ENCODE data around the gene HSD3B1. TPM values are rescaled to one million over a fixed set of nuclear protein-coding genes. Genes with fewer than 3 reads are reported as not detected.

Gene HSD3B1
- total RNA-seq, 4 donors from 2014 or later = not detected

DNA sequence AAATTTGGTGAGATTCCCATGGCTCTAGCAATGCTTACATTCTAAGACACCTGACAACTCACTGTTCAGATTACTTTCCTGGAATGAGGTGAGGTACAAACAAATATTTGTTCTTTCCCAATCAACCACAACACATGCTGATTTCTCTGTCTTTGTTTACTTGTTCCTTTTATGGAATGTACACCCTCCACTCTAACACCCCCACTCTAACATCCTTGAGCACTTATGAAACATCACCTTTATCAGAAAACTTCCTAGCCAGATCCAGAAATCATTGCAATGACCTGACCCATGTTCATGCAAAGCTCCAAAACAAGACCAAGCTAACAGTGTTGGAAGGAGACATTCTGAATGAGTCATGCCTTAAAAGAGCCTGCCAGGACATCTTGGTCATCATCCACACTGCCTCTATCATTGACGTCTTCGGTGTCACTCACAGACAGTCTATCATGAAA, 35.5 kb downstream of the HSD3B1 start:
- H3K36me3 ChIP-seq = no peaks in the 10 kb centered on the region
- no peak for DNase-seq
- no peaks in the 10 kb centered on the region for H3K27me3 ChIP-seq
- no peaks in the 10 kb centered on the region for H3K9me3 ChIP-seq
- no peak overlapping the region for H3K27ac ChIP-seq
- intact Hi-C loops (cut with DNase I; ENCODE audit: low total_unique reads) = no loop called here
- no peak for TF ChIP-seq POLR2A (IDR thresholded peaks at IDR 0.05)
- no peak for TF ChIP-seq CTCF (IDR thresholded peaks at IDR 0.05)
- no peak overlapping the region for H3K4me3 ChIP-seq
- H3K4me1 ChIP-seq = no peaks in the 10 kb centered on the region

- no peak overlapping the region for H3K4me3 ChIP-seq
- no peaks in the 10 kb centered on the region for H3K9me3 ChIP-seq
- no peaks in the 10 kb centered on the region for H3K36me3 ChIP-seq
- no peak for DNase-seq
- intact Hi-C loops (cut with DNase I; ENCODE audit: low total_unique reads) = no loop called here
- H3K4me1 ChIP-seq = no peaks in the 10 kb centered on the region
- H3K27ac ChIP-seq = no peak overlapping the region
- no peaks in the 10 kb centered on the region for H3K27me3 ChIP-seq
- no peak for TF ChIP-seq CTCF (IDR thresholded peaks at IDR 0.05)
- no peak for TF ChIP-seq POLR2A (IDR thresholded peaks at IDR 0.05)
Observed at GRCh38 chr1:119544165-119544762, 37.3 kb downstream of the HSD3B1 start.

GRCh38 chr1:119546641-119547040, 39.6 kb downstream of the HSD3B1 start:
- TF ChIP-seq POLR2A (IDR thresholded peaks at IDR 0.05) (no peak), CTCF (IDR thresholded peaks at IDR 0.05) (no peak)
- Histone ChIP-seq H3K4me3 (no peak overlapping the region), H3K27ac (no peak overlapping the region), H3K9me3 (no peaks in the 10 kb centered on the region), H3K27me3 (no peaks in the 10 kb centered on the region), H3K4me1 (no peaks in the 10 kb centered on the region), H3K36me3 (no peaks in the 10 kb centered on the region)
- intact Hi-C loops (cut with DNase I; ENCODE audit: low total_unique reads) = no loop called here
- no peak for DNase-seq

- Histone ChIP-seq H3K4me3 (no peak overlapping the region), H3K36me3 (no peaks in the 10 kb centered on the region), H3K4me1 (no peaks in the 10 kb centered on the region), H3K27me3 (no peaks in the 10 kb centered on the region), H3K9me3 (no peaks in the 10 kb centered on the region), H3K27ac (no peak overlapping the region)
- no peak for DNase-seq
- intact Hi-C loops (cut with DNase I; ENCODE audit: low total_unique reads) = no loop called here
- TF ChIP-seq CTCF (IDR thresholded peaks at IDR 0.05) = no peak
- no peak for TF ChIP-seq POLR2A (IDR thresholded peaks at IDR 0.05)
Observed at GRCh38 chr1:119547306-119547705, 40.3 kb downstream of the HSD3B1 start.

GRCh38 chr1:119547805-119548204, 40.8 kb downstream of the HSD3B1 start:
- no peaks in the 10 kb centered on the region for H3K4me1 ChIP-seq
- no peaks in the 10 kb centered on the region for H3K27me3 ChIP-seq
- H3K4me3 ChIP-seq = no peak overlapping the region
- no peaks in the 10 kb centered on the region for H3K36me3 ChIP-seq
- DNase-seq = no peak
- TF ChIP-seq CTCF (IDR thresholded peaks at IDR 0.05) = no peak
- no peak for TF ChIP-seq POLR2A (IDR thresholded peaks at IDR 0.05)
- H3K27ac ChIP-seq = no peak overlapping the region
- intact Hi-C loops (cut with DNase I; ENCODE audit: low total_unique reads) = no loop called here
- no peaks in the 10 kb centered on the region for H3K9me3 ChIP-seq

All from uterus (tissue), 4 donors.